Thyroid gland (tissue), 4 donors: ENCODE results near the gene EGLN2. TPM values are rescaled to one million over a fixed set of nuclear protein-coding genes. Genes with fewer than 3 reads are reported as not detected.
A peak's percentile ranks its signal among the peaks of the same experiment; 100 is the strongest.

Source experiments
- DNase-seq, 2 donors: peaks; one replicate each; pipeline ENCODE4 v3.0.0-alpha.2; 2019
- H3K27ac ChIP-seq, 3 donors: fragments of 200-600 bp; sonication (generic); 1 replicate in 2 of 3; 2 replicates in 1 of 3; pipeline ENCODE4 v1.5.1; 2016 to 2019; ENCODE audit warnings: mild to moderate bottlenecking in 1 of 3, moderate library complexity in 1 of 3
- H3K27me3 ChIP-seq: fragments of 200-600 bp; sonication (generic); one replicate; pipeline ENCODE4 v1.5.1; 2019
- H3K36me3 ChIP-seq, 2 donors: fragments of 200-600 bp; sonication (generic); one replicate each; pipeline ENCODE4 v1.5.1; 2016 to 2019
- H3K4me1 ChIP-seq, 2 donors: fragments of 200-600 bp; sonication (generic); one replicate each; pipeline ENCODE4 v1.5.1; 2017 to 2019
- H3K4me3 ChIP-seq, 3 donors: fragments of 200-600 bp; sonication (generic); replicated peaks in 1 of 3; 1 replicate in 2 of 3; 2 replicates in 1 of 3; pipeline ENCODE4 v1.5.1; 2016; ENCODE audit warnings: mild to moderate bottlenecking in 1 of 3
- H3K9me3 ChIP-seq: fragments of 200-600 bp; sonication (generic); one replicate; pipeline ENCODE4 v1.5.1; 2017
- POLR2A ChIP-seq, 2 donors: fragments of 450-650 bp; IDR thresholded peaks; one replicate each; pipeline ENCODE4 v1.6.1; 2017; ENCODE audit warnings: antibody characterized with exemption in 2 of 2, mild to moderate bottlenecking in 2 of 2, moderate library complexity in 1 of 2
- WGBS, 2 donors: methylation state at CpG; one replicate each; pipeline ENCODE4 v1.1.5; 2017; 5-methylcytosine and 5-hydroxymethylcytosine counted together
- intact Hi-C: fragments of 100-400 bp; cut with DNase I; formaldehyde crosslinking; loops from one replicate; pipeline ENCODE4 v1.15.1; 2023
- total RNA-seq, 4 donors: library from RNA; depleted of rRNA; stranded (reverse); fragments of >200 nt; gene quantifications; one replicate each; pipeline ENCODE4 v1.2.3, GENCODE V29; 2016
- TF ChIP-seq, protein P1 (sequence below), 6 experiments: fragments of 200-600 bp in 3 of 6; fragments of 450-650 bp in 3 of 6; sonication (generic) in 3 of 6; IDR thresholded peaks; one replicate each; pipeline ENCODE4 v1.5.1; 2016 to 2019; ENCODE audit warnings: antibody characterized with exemption in 6 of 6, mild to moderate bottlenecking in 2 of 6, inconsistent platforms in 1 of 6, moderate library complexity in 1 of 6

Gene EGLN2
- total RNA-seq, 4 donors from 2014 or later: 94.2 to 120 (median 105) TPM

DNA sequence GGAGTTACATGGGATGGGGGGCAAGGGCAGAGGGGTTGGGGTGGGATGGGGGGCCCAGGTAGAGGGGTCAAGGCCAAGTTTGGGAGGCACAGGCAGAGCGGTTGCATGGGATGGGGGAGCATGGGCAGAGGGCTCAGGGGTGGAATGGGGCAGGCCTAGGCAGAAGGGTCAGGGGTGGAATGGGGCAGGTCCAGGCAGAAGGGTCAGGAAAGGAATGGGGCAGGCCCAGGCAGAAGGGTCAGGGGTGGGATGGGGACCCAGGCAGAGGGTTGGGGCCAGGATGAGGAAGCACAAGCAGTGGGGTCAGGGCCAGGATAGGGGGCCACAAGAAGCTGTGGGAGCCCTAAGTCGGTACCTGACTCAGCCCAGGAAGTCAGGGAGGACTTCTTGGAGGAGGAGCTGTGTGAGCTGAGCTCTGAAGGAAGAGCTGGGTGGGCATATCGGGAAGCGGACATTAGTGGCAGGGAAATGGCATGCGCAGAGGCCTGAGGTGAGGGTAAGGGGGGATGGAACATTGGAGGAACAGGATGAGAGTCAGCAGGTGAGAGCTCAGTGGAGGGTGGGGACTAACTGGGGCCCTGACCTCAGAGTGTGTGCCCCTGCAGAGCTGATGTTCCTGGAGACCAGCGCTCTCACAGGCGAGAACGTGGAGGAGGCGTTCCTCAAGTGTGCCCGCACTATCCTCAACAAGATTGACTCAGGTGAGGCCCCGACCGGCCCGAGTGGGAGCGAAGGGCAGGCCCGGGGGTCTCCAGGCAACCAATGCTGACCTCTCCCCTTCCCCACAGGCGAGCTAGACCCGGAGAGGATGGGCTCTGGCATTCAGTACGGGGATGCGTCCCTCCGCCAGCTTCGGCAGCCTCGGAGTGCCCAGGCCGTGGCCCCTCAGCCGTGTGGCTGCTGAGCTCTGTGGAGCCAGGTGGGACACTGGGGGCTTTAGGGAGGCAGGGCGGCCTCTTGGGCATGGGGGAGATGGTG is 12.6 kb upstream of the EGLN2 start:
- intact Hi-C loops: no loop called here
- no peaks in the 10 kb centered on the region for H3K9me3 ChIP-seq
- H3K4me3 ChIP-seq: no peak overlapping the region
- no peak for DNase-seq
- H3K36me3 ChIP-seq: peaks cover 0 to 2% of the 10 kb centered on the region in 2 donors
- peaks cover 8 to 11% of the 10 kb centered on the region in 2 donors for H3K4me1 ChIP-seq
- no peaks in the 10 kb centered on the region for H3K27me3 ChIP-seq
- H3K27ac ChIP-seq: no peak overlapping the region
- no peak for TF ChIP-seq POLR2A (IDR thresholded peaks at IDR 0.05)
- TF ChIP-seq, protein P1, sequence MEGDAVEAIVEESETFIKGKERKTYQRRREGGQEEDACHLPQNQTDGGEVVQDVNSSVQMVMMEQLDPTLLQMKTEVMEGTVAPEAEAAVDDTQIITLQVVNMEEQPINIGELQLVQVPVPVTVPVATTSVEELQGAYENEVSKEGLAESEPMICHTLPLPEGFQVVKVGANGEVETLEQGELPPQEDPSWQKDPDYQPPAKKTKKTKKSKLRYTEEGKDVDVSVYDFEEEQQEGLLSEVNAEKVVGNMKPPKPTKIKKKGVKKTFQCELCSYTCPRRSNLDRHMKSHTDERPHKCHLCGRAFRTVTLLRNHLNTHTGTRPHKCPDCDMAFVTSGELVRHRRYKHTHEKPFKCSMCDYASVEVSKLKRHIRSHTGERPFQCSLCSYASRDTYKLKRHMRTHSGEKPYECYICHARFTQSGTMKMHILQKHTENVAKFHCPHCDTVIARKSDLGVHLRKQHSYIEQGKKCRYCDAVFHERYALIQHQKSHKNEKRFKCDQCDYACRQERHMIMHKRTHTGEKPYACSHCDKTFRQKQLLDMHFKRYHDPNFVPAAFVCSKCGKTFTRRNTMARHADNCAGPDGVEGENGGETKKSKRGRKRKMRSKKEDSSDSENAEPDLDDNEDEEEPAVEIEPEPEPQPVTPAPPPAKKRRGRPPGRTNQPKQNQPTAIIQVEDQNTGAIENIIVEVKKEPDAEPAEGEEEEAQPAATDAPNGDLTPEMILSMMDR (IDR thresholded peaks at IDR 0.05): no peak
- 93 to 94% methylated on average over 20 to 24 of the region's 25 CpGs for WGBS, 2 donors

DNA sequence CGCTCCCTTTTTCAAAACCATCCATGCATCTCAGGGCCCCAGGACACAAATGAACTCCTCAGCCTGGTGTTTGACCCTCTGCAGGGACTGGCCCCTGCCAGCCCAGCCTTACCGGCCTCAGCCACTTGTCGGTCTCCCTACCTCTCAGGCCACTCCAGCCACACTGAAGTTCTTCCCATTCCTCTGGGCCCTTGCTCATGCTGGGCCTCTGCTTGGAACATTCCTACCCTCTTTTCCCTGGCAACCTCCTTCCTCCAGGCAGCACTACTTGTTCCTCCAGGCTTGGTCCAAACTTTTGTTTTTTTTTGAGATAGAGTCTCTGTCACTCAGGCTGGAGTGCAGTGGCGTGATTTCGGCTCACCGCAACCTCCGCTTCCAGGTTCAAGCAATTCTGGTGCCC is 7.6 kb upstream of the EGLN2 start:
- Histone ChIP-seq H3K27ac (peak overlapping the region; percentile 69 to 79 (median 69)), H3K4me3 (no peak overlapping the region), H3K9me3 (no peaks in the 10 kb centered on the region), H3K27me3 (no peaks in the 10 kb centered on the region), H3K4me1 (peaks cover 30 to 41% of the 10 kb centered on the region in 2 donors), H3K36me3 (no peaks in the 10 kb centered on the region)
- TF ChIP-seq, protein P1 (IDR thresholded peaks at IDR 0.05): no peak
- no peak for TF ChIP-seq POLR2A (IDR thresholded peaks at IDR 0.05)
- WGBS, 2 donors: 57 to 73% methylated on average over 7 of the region's 7 CpGs
- intact Hi-C loops: no loop called here
- DNase-seq: peak; percentile 54 to 63

DNA sequence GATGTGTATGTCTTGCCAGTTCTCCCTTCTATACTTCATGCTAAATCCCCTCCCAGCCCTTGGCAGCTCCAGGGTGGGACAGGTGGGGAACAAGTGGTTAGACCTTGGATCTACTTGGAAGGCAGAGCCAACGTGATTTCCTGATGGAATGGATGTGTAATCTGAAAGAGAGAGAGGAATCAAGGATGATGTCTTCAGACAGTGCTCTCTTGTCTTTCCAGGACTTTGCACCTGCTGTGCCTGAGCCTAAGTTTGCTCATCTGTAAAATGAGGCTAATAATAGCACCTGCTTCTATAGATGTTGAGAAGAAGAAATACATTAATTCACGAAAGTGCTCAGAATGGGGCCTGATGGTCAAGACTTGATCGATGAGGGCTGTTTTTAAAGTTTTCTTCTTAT is 7.0 kb upstream of the EGLN2 start:
- peak overlapping the region; percentile 69 to 79 (median 69) for H3K27ac ChIP-seq
- WGBS, 2 donors: 51 to 56% methylated on average over 3 of the region's 3 CpGs
- H3K27me3 ChIP-seq: no peaks in the 10 kb centered on the region
- no peaks in the 10 kb centered on the region for H3K36me3 ChIP-seq
- TF ChIP-seq, protein P1 (IDR thresholded peaks at IDR 0.05): no peak
- no peak for TF ChIP-seq POLR2A (IDR thresholded peaks at IDR 0.05)
- no peaks in the 10 kb centered on the region for H3K9me3 ChIP-seq
- H3K4me3 ChIP-seq: no peak overlapping the region
- intact Hi-C loops: no loop called here
- DNase-seq: no peak
- peaks cover 32 to 43% of the 10 kb centered on the region in 2 donors for H3K4me1 ChIP-seq

DNA sequence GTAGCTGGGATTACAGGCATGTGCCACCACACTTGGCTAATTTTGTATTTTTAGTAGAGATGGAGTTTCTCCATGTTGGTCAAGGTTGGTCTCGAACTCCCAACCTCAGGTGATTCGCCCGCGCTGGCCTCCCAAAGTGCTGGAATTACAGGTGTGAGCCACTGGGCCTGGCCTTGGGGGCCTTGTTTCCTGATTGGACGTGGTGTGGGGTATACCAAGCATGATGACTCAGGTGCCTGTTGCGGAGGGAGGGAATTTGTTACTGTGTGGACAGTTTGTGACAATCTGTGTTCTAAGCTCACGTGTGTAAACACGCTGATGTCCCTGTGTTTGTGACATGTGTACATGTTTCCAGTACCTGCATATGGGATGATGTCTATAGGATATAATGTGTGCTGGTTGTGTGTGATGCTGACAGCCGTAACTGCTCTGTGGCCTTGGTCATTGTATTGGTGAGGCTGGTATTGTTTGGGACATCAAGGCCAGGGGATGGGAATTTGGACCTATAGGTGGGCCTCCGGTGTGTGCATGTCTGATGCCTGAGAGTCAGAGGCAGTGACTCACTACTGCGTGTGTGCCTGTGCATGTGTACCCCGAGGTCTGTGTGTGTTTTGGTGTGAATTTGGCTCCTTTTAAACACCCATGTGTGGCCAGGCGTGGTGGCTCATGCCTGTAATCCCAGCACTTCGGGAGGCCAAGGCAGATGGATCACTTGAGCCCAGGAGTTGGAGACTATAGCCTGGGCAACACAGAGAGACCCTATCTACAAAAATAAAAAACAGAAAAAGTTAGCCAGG is 1.6 kb upstream of the EGLN2 start:
- Histone ChIP-seq H3K4me1 (peaks cover 44 to 57% of the 10 kb centered on the region in 2 donors), H3K27ac (peak overlapping the region; percentile 82 to 93 (median 89)), H3K4me3 (no peak overlapping the region), H3K27me3 (no peaks in the 10 kb centered on the region), H3K9me3 (no peaks in the 10 kb centered on the region), H3K36me3 (peaks cover 8 to 11% of the 10 kb centered on the region in 2 donors)
- 94 to 95% methylated on average over 9 to 14 of the region's 14 CpGs for WGBS, 2 donors
- no peak for DNase-seq
- TF ChIP-seq, protein P1 (IDR thresholded peaks at IDR 0.05): no peak
- no peak for TF ChIP-seq POLR2A (IDR thresholded peaks at IDR 0.05)
- intact Hi-C loops: no loop called here
